HG03575 (cell line): ENCODE measurements around the gene ALDH1L1.
"Not testable (repeated sequence)": the region's sequence is repeated elsewhere in the genome, so short reads cannot be mapped to it uniquely, and the experiment has no call there.

ENCODE experiments used
- ATAC-seq: cut with Tn5 transposase; IDR thresholded peaks from one replicate; pipeline ENCODE4 v1.9.1; 2021; ENCODE audit not compliant: unreplicated experiment, insufficient number of reproducible peaks, low FRiP score; ENCODE audit errors: extremely low read depth

Gene ALDH1L1

GRCh38 chr3:126076140-126076539 is 104.2 kb downstream of the ALDH1L1 start:
- ATAC-seq, result no peak

GRCh38 chr3:126070146-126070545 is 110.2 kb downstream of the ALDH1L1 start:
- ATAC-seq, result no peak

GRCh38 chr3:126067959-126068358 is 112.4 kb downstream of the ALDH1L1 start:
- ATAC-seq, result no peak

GRCh38 chr3:126066676-126067075 is 113.7 kb downstream of the ALDH1L1 start:
- not testable (repeated sequence) for ATAC-seq

- no peak for ATAC-seq
These were observed 114.5 kb downstream of the ALDH1L1 start for GRCh38 chr3:126065876-126066275.

- ATAC-seq, result no peak
These were observed 115.6 kb downstream of the ALDH1L1 start for GRCh38 chr3:126064627-126065258.

GRCh38 chr3:126063358-126063965 is 116.9 kb downstream of the ALDH1L1 start:
- ATAC-seq, result no peak

GRCh38 chr3:126061301-126062032 is 118.9 kb downstream of the ALDH1L1 start:
- no peak for ATAC-seq

GRCh38 chr3:126060613-126061145 is 119.7 kb downstream of the ALDH1L1 start:
- no peak for ATAC-seq

GRCh38 chr3:126058666-126059065 is 121.7 kb downstream of the ALDH1L1 start:
- no peak for ATAC-seq

- no peak for ATAC-seq
These were observed 122.5 kb downstream of the ALDH1L1 start for GRCh38 chr3:126057936-126058335.

GRCh38 chr3:126057501-126057819 is 122.9 kb downstream of the ALDH1L1 start:
- ATAC-seq, result no peak

GRCh38 chr3:126056681-126057500 is 123.5 kb downstream of the ALDH1L1 start:
- no peak for ATAC-seq

GRCh38 chr3:126056088-126056487 is 124.3 kb downstream of the ALDH1L1 start:
- no peak for ATAC-seq

- ATAC-seq, result no peak
These were observed 125.5 kb downstream of the ALDH1L1 start for GRCh38 chr3:126054870-126055269.

GRCh38 chr3:126053949-126054569 is 126.3 kb downstream of the ALDH1L1 start:
- no peak for ATAC-seq
